ENCODE results near the gene MCHR1.

GRCh38 chr22:40720538-40721256, 41.4 kb downstream of the MCHR1 start:
- TF ChIP-seq, protein P1, sequence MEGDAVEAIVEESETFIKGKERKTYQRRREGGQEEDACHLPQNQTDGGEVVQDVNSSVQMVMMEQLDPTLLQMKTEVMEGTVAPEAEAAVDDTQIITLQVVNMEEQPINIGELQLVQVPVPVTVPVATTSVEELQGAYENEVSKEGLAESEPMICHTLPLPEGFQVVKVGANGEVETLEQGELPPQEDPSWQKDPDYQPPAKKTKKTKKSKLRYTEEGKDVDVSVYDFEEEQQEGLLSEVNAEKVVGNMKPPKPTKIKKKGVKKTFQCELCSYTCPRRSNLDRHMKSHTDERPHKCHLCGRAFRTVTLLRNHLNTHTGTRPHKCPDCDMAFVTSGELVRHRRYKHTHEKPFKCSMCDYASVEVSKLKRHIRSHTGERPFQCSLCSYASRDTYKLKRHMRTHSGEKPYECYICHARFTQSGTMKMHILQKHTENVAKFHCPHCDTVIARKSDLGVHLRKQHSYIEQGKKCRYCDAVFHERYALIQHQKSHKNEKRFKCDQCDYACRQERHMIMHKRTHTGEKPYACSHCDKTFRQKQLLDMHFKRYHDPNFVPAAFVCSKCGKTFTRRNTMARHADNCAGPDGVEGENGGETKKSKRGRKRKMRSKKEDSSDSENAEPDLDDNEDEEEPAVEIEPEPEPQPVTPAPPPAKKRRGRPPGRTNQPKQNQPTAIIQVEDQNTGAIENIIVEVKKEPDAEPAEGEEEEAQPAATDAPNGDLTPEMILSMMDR (conservative IDR thresholded peaks at IDR 0.05) = no peak
- no peak for TF ChIP-seq ZFX (IDR thresholded peaks at IDR 0.05)
